HepG2 (cell line): Measurements from ENCODE around the gene CPLX3. TPM values are rescaled to one million over a fixed set of nuclear protein-coding genes. Genes with fewer than 3 reads are reported as not detected.

Source experiments
- ATAC-seq: fragments of 200-7000 bp; cut with Tn5 transposase; 3 replicates; pipeline ENCODE4 v1.9.1; 2020; ENCODE audit warnings: mild to moderate bottlenecking, moderate library complexity
- BruUV-seq: library from RNA; stranded (reverse); fragments of 400-500 nt; replicated peaks from 2 replicates; lab custom pipeline; 2021; lab: Mats Ljungman, UMichigan
- CTCF ChIA-PET: fragments of 300-600 bp; formaldehyde crosslinking; extraction: SDS; loops from one replicate; lab custom pipeline; 2021; ENCODE audit warnings: low total read pairs, inconsistent platforms, low intra/inter-chr PET ratio; lab: Yijun Ruan, JAX
- POLR2A ChIA-PET: fragments of 350-600 bp; sonication (Branson Sonifier 250); formaldehyde crosslinking; loops from one replicate; lab custom pipeline; 2020; ENCODE audit warnings: antibody characterized with exemption, inconsistent platforms; lab: Yijun Ruan, JAX
- DNase-seq: peaks from one replicate; pipeline ENCODE4 v3.0.0-alpha.2; 2015; ENCODE audit warnings: low spot score
- FAIRE-seq: peaks from 3 replicates; lab custom pipeline; 2011; peaks lifted over from hg19 to GRCh38; lab: Jason Lieb, UNC
- H2AFZ ChIP-seq: one replicate; pipeline ENCODE4 v1.6.1; 2011; ENCODE audit warnings: low read length, inconsistent platforms
- H3K27ac ChIP-seq: fragments of 300-600 bp; 3 replicates; pipeline ENCODE4 v1.8.0; 2011; ENCODE audit warnings: mixed run types, mild to moderate bottlenecking, mixed read lengths, low read length, inconsistent platforms; ENCODE audit not compliant: insufficient read depth; ENCODE audit errors: extremely low read length
- H3K27me3 ChIP-seq, 2 experiments: fragments of 200-600 bp in 1 of 2; 2 replicates in 1 of 2; 3 replicates in 1 of 2; pipeline versions ENCODE4 v1.6.0 to v1.8.0; 2011; ENCODE audit warnings: low read length in 2 of 2, mild to moderate bottlenecking in 2 of 2, moderate library complexity in 2 of 2, inconsistent platforms in 1 of 2; ENCODE audit not compliant: insufficient read depth in 2 of 2, control insufficient read depth in 1 of 2
- H3K36me3 ChIP-seq, 2 experiments: fragments of 200-600 bp in 1 of 2; replicated peaks in 1 of 2; 2 replicates in 1 of 2; 3 replicates in 1 of 2; pipeline versions ENCODE4 v1.5.1 to v1.8.0; 2011; ENCODE audit warnings: low read length in 2 of 2, inconsistent platforms in 1 of 2; ENCODE audit not compliant: insufficient read depth in 2 of 2, control insufficient read depth in 1 of 2
- H3K4me1 ChIP-seq: 2 replicates; pipeline ENCODE4 v1.5.1; 2012; ENCODE audit warnings: low read length, inconsistent platforms; ENCODE audit not compliant: insufficient read depth
- H3K4me2 ChIP-seq: 2 replicates; pipeline ENCODE4 v1.6.0; 2011; ENCODE audit warnings: low read depth, low read length, inconsistent platforms
- H3K4me3 ChIP-seq, 3 experiments: fragments of 200-600 bp in 1 of 3; sonication (generic), shearing (Covaris generic) in 1 of 3; replicated peaks in 1 of 3; 2 replicates each; pipeline ENCODE4 v1.5.1; 2011 to 2016; ENCODE audit warnings: low read length in 3 of 3, inconsistent platforms in 2 of 3, low read depth in 2 of 3, mild to moderate bottlenecking in 2 of 3, control low read depth in 1 of 3, mixed read lengths in 1 of 3; ENCODE audit not compliant: insufficient read depth in 1 of 3
- H3K79me2 ChIP-seq: one replicate; pipeline ENCODE4 v1.6.1; 2011; ENCODE audit warnings: low read length, inconsistent platforms; ENCODE audit not compliant: insufficient read depth
- H3K9ac ChIP-seq: 2 replicates; pipeline ENCODE4 v1.6.0; 2011; ENCODE audit warnings: mild to moderate bottlenecking, low read depth, low read length, inconsistent platforms; ENCODE audit not compliant: insufficient read depth
- H3K9me3 ChIP-seq: 2 replicates; pipeline ENCODE4 v1.5.1; 2012; ENCODE audit warnings: mild to moderate bottlenecking, low read length
- H4K20me1 ChIP-seq: 2 replicates; pipeline ENCODE4 v1.6.0; 2011; ENCODE audit warnings: inconsistent platforms, mild to moderate bottlenecking, low read length, moderate library complexity; ENCODE audit not compliant: insufficient read depth
- CHD2 ChIP-seq: IDR thresholded peaks from 2 replicates; pipeline ENCODE4 v1.6.1; 2011; ENCODE audit warnings: low read depth, low read length, improper control_type of control experiment
- CHD4 ChIP-seq: fragments of 200-600 bp; sonication (generic); IDR thresholded peaks from 2 replicates; pipeline ENCODE4 v1.7.0; 2017; ENCODE audit warnings: mild to moderate bottlenecking, low read length, borderline replicate concordance
- KLF12 ChIP-seq: sonication (generic); formaldehyde crosslinking; IDR thresholded peaks from 2 replicates; pipeline ENCODE4 v1.4.0; 2020; ENCODE audit warnings: missing genetic modification reagents, borderline replicate concordance
- SIX4 ChIP-seq: sonication (generic); formaldehyde crosslinking; IDR thresholded peaks from 2 replicates; pipeline ENCODE4 v1.4.0; 2020; ENCODE audit warnings: missing genetic modification reagents
- SRSF4 ChIP-seq: fragments of 200-400 bp; formaldehyde crosslinking; IDR thresholded peaks from one replicate; pipeline ENCODE4 v1.6.1; 2018; ENCODE audit warnings: mild to moderate bottlenecking, low read depth, low read length, moderate library complexity; ENCODE audit not compliant: poor library complexity, severe bottlenecking
- TP53 ChIP-seq: sonication (generic); formaldehyde crosslinking; conservative IDR thresholded peaks from 2 replicates; pipeline ENCODE4 v1.4.0; 2020; ENCODE audit warnings: missing genetic modification reagents
- ZNF276 ChIP-seq: sonication (generic); formaldehyde crosslinking; IDR thresholded peaks from 2 replicates; pipeline ENCODE4 v1.4.0; 2020; ENCODE audit warnings: mild to moderate bottlenecking, low read depth, missing genetic modification reagents
- ZSCAN9 ChIP-seq: IDR thresholded peaks from 2 replicates; pipeline ENCODE4 v1.6.1; 2016; ENCODE audit warnings: borderline replicate concordance
- WGBS: methylation state at CpG from one replicate; pipeline ENCODE4 v1.1.6; 2017; ENCODE audit warnings: low lambda C conversion rate; 5-methylcytosine and 5-hydroxymethylcytosine counted together
- in situ Hi-C: cut with HindIII; loops from 2 replicates; pipeline ENCODE4 v1.10.0; 2017; ENCODE audit warnings: low pct_unique_long_range_greater_than_20kb; ENCODE audit not compliant: extremely low pct_ligation_motif_present
- intact Hi-C: fragments of 100-400 bp; cut with micrococcal nuclease; formaldehyde crosslinking; loops from one replicate; pipeline ENCODE4 v1.10.0; 2022; ENCODE audit not compliant: unreplicated experiment
- polyA plus RNA-seq, 8 experiments: library from polyadenylated mRNA; depleted of rRNA in 3 of 8; stranded (reverse) in 7 of 8; unstranded in 1 of 8; fragments of >200 nt; fragmentation: Illumina TruSeq in 4 of 8; extraction: Trizol in 4 of 8; gene quantifications; 2 replicates each; pipeline versions ENCODE4 v1.2.1 to v1.2.3, GENCODE V29; 2011 to 2016; ENCODE audit warnings: low read depth in 4 of 8, missing spikeins in 1 of 8, mixed read lengths in 1 of 8; ENCODE audit not compliant: insufficient read depth in 1 of 8
- total RNA-seq, 5 experiments: library from RNA; depleted of rRNA; stranded (reverse); fragments of >200 nt; fragmentation: Illumina TruSeq; extraction: Trizol; gene quantifications; 2 replicates each; pipeline ENCODE4 v1.2.3, GENCODE V29; 2016; ENCODE audit warnings: low read depth in 1 of 5
- TF ChIP-seq, protein P1 (sequence below): IDR thresholded peaks from 2 replicates; pipeline ENCODE4 v1.6.1; 2016
- TF ChIP-seq, protein P2 (sequence below), 2 experiments: IDR thresholded peaks; 2 replicates each; pipeline ENCODE4 v1.6.1; 2011 to 2012; ENCODE audit warnings: low read length in 2 of 2, borderline replicate concordance in 1 of 2, low read depth in 1 of 2, mild to moderate bottlenecking in 1 of 2, moderate library complexity in 1 of 2

Gene CPLX3
- total and polyA plus RNA-seq, 2 of the 13 experiments (the other 11 are each of a cell fraction or from before 2014, with no cell fraction given): not detected

DNA sequence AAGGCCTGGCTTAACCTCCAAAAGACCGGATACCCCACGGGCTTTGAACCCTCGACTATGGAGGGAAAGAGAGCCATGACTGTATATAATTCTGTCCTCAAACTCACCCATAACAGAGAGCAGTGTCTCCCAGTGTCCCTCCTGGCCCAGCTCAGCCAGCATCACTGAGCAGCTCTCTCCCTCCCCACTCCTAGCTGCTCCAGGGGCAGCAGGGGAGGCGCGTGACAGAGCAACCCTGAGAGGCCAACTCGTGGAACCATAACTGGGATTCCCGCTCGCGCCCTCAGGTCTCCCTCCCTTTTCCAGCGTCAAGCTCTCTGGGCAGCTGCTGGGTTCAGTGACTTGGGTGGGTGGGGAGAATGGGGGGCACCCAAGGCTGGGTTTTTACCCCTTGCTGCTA, 561 bp upstream of the CPLX3 start:
- WGBS: 51% methylated on average over 6 of the region's 10 CpGs
- Histone ChIP-seq H4K20me1 (no peaks in the 10 kb centered on the region; the same call in 1 of the 2 replicates), H3K27me3 (peaks cover 5 to 59% of the 10 kb centered on the region in 2 experiments; a peak in 4 of 5 replicates), H3K4me3 (no peak overlapping the region), H3K79me2 (no peaks in the 10 kb centered on the region), H3K4me1 (no peaks in the 10 kb centered on the region), H3K9me3 (no peaks in the 10 kb centered on the region), H3K9ac (no peak overlapping the region), H3K36me3 (no peaks in the 10 kb centered on the region), H3K27ac (no peak overlapping the region), H2AFZ (no peak overlapping the region), H3K4me2 (no peak overlapping the region)
- FAIRE-seq (no peak), ATAC-seq (0 out of 3 replicates have a peak, but pooled peaks have one; percentile 13), DNase-seq (no peak)
- intact Hi-C loops: no loop called here
- CTCF ChIA-PET: no interaction called here
- TF ChIP-seq ZNF276 (no peak), KLF12 (no peak), SRSF4 (no peak)
- BruUV-seq: no TSS peak
- POLR2A ChIA-PET: no interaction called here
- in situ Hi-C loops: no loop called here

- ATAC-seq (no peak), FAIRE-seq (no peak), DNase-seq (no peak)
- in situ Hi-C loops: no loop called here
- Histone ChIP-seq H3K4me3 (no peak overlapping the region), H2AFZ (no peak overlapping the region), H3K27ac (no peak overlapping the region), H4K20me1 (no peaks in the 10 kb centered on the region; the same call in 1 of the 2 replicates), H3K4me1 (peaks cover 7% of the 10 kb centered on the region), H3K27me3 (peaks cover 5 to 62% of the 10 kb centered on the region in 2 experiments; a peak in 4 of 5 replicates), H3K9me3 (no peaks in the 10 kb centered on the region), H3K4me2 (no peak overlapping the region), H3K9ac (no peak overlapping the region), H3K36me3 (no peaks in the 10 kb centered on the region), H3K79me2 (no peaks in the 10 kb centered on the region)
- WGBS: 42% methylated on average over 19 of the region's 21 CpGs
- CTCF ChIA-PET: no interaction called here
- no TSS peak for BruUV-seq
- TF ChIP-seq, protein P1, sequence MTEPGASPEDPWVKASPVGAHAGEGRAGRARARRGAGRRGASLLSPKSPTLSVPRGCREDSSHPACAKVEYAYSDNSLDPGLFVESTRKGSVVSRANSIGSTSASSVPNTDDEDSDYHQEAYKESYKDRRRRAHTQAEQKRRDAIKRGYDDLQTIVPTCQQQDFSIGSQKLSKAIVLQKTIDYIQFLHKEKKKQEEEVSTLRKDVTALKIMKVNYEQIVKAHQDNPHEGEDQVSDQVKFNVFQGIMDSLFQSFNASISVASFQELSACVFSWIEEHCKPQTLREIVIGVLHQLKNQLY: no peak
- TF ChIP-seq ZSCAN9 (no peak), CHD2 (no peak), TP53 (no peak), CHD4 (no peak), SIX4 (CRISPR knock-in tag) (no peak)
- TF ChIP-seq, protein P2, sequence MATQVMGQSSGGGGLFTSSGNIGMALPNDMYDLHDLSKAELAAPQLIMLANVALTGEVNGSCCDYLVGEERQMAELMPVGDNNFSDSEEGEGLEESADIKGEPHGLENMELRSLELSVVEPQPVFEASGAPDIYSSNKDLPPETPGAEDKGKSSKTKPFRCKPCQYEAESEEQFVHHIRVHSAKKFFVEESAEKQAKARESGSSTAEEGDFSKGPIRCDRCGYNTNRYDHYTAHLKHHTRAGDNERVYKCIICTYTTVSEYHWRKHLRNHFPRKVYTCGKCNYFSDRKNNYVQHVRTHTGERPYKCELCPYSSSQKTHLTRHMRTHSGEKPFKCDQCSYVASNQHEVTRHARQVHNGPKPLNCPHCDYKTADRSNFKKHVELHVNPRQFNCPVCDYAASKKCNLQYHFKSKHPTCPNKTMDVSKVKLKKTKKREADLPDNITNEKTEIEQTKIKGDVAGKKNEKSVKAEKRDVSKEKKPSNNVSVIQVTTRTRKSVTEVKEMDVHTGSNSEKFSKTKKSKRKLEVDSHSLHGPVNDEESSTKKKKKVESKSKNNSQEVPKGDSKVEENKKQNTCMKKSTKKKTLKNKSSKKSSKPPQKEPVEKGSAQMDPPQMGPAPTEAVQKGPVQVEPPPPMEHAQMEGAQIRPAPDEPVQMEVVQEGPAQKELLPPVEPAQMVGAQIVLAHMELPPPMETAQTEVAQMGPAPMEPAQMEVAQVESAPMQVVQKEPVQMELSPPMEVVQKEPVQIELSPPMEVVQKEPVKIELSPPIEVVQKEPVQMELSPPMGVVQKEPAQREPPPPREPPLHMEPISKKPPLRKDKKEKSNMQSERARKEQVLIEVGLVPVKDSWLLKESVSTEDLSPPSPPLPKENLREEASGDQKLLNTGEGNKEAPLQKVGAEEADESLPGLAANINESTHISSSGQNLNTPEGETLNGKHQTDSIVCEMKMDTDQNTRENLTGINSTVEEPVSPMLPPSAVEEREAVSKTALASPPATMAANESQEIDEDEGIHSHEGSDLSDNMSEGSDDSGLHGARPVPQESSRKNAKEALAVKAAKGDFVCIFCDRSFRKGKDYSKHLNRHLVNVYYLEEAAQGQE (IDR thresholded peaks at IDR 0.05; ENCODE audit: borderline replicate concordance in 1 of 2, low read depth in 1 of 2, low read length in 2 of 2): no peak
- intact Hi-C loops: no loop called here
- POLR2A ChIA-PET: no interaction called here
Observed at GRCh38 chr15:74826921-74827320, 494 bp downstream of the CPLX3 start.
